ENCODE measurements around the gene SERPINI2. TPM values are rescaled to one million over a fixed set of nuclear protein-coding genes. Genes with fewer than 3 reads are reported as not detected.

Gene SERPINI2, protein sequence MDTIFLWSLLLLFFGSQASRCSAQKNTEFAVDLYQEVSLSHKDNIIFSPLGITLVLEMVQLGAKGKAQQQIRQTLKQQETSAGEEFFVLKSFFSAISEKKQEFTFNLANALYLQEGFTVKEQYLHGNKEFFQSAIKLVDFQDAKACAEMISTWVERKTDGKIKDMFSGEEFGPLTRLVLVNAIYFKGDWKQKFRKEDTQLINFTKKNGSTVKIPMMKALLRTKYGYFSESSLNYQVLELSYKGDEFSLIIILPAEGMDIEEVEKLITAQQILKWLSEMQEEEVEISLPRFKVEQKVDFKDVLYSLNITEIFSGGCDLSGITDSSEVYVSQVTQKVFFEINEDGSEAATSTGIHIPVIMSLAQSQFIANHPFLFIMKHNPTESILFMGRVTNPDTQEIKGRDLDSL
- total RNA-seq (2014; rRNA removed; shearing (Covaris generic)), result not detected in 2 replicates
- not detected in 2 replicates for polyA plus RNA-seq (2015; cell fraction: cytosol; rRNA removed)
- polyA plus RNA-seq (2015; cell fraction: nucleus; rRNA removed), result not detected in 2 replicates

DNA sequence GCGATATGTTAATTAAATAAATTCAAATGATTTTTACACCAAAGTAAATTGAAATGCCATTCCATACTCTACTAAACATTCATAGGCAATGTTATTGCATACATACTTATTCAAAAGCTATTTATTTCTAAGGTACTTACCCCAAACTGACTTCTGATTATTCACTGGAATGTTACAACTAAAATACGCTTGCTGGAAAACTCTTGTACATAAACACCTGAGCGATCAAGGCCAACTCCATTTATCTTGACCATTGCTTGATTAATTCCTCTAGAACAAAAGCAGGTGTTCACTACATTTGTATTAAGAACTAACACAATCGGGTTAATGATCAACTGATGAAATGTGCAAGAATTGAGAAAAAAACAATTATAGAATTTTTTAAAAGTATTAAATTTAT is at the start of gene SERPINI2:
SERPINI2 (minus strand) TSS at position 180 of the 400 bp plus-strand sequence. CDS start 2,208 bp downstream, outside the sequence.
- no peak for DNase-seq (ENCODE audit: low read depth)

- no peak for DNase-seq (ENCODE audit: low read depth)
Measured at GRCh38 chr3:167521006-167521355, 47.1 kb upstream of the SERPINI2 start.

DNA sequence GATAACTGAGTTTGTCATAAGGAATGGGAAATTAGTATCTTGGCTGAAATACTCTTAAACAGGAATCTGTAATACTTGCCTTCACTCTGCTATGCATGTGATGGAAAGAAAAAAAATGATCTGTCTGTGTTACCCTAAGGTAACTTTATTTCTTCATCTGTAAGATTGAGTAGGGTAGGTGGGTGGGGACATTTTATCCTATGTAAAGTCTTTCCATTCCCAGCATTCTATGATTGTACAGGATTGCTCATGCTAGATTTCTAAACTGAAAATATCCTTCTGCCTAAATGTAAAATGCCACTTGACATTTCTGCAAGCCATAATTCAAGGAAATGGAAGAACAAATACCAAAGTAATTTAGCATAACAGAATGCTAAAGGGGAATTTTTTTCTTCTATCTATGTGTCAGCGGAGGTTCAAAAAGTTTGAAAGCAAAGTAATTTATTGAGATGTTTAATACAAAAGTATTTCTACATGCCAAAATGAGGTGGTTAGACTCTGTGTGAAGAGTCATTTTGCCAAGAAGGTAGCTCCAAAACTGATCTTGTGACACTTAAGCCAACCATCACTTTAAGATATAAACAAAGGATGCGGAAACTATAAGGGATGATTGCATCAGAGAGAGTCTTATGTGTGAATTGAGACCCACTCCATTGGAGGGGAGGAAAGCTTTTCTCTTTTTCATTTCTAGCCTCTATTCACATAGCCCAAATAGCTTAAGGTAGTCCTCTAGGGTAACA is 46.6 kb upstream of the SERPINI2 start:
- no peak for DNase-seq (ENCODE audit: low read depth)

GRCh38 chr3:167507954-167508353 is 34.1 kb upstream of the SERPINI2 start:
- DNase-seq (ENCODE audit: low read depth), result no peak

DNA sequence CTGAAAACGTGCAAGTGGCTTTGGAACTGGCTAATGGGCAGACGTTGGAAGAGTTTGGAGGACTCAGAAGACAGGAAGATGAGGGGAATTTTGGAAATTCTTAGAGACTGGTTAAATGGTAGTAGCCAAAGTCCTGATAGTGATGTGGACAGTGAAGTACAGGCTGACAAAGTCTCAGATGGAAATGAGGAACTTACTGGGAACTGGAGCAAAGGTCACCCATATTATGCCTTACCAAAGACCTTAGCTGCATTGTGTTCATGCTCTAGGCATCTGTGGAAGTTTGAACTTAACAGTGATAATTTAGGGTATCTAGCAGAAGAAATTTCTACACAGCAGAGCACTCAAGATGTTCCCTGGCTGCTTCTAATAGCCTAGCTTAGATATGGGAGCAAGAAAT is 28.6 kb upstream of the SERPINI2 start:
- no peak for DNase-seq (ENCODE audit: low read depth)

- no peak for DNase-seq (ENCODE audit: low read depth)
Measured at GRCh38 chr3:167501941-167502340, 28.1 kb upstream of the SERPINI2 start.

- DNase-seq (ENCODE audit: low read depth), result no peak
Measured at GRCh38 chr3:167497903-167498302, 24.1 kb upstream of the SERPINI2 start.

DNA sequence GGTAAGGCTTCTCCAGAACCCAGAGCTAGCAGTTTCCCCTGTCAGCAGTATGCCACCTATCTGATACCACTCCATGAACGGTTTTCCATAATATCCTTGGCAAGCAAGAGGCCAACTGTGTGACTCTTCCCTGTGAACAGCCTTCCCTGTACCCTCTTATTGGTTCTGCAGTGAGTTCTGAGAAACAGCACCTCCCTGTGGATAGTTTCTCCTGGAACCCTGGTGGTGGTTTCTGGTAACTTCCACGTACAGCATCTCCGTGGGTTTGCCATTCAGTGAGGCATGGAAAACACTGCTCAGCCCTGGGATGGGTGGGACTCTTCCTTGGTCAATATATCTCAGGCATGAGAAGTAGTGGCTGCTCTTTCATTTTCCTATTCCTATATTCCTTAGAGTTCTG is 19.4 kb upstream of the SERPINI2 start:
- peak; percentile 29 for DNase-seq (ENCODE audit: low read depth)

DNA sequence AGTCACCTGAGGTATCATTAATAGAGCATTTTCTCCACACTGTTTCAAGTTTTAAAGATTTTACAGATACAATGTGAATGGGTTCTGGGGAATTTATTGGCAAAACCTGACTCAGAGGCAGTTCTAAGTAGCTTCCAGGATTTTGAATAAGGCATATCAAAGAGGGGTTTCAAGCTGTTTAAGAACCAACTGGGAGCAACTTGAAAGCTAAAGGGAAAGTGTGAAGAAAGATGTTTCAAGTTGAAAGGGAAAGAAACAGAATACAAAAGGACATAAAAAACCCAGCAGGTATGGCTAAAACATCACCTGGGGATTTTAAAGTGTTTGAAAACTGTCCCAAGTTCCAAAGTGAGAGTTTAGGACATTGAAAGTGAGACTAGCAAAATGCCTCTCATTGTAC is 17.8 kb upstream of the SERPINI2 start:
- DNase-seq (ENCODE audit: low read depth), result no peak

DNA sequence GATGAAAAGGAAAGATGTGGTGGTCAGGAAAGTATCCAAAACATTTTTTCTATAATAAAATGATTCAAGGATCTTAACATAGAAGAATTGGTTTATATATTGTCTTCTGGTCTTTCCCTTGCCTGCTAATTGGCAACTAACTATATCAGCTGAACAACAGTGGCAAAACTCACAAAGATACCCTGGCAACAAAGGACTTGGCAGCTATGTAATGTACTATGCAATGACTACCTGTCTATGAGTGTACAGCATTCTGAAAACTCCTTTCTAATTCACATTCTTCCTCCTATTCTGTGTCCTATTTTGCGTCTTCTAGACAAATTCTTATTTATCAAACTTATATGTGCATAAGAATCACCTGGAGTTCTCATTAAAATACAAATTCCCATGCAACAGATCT is 15.7 kb upstream of the SERPINI2 start:
- DNase-seq (ENCODE audit: low read depth), result no peak

DNA sequence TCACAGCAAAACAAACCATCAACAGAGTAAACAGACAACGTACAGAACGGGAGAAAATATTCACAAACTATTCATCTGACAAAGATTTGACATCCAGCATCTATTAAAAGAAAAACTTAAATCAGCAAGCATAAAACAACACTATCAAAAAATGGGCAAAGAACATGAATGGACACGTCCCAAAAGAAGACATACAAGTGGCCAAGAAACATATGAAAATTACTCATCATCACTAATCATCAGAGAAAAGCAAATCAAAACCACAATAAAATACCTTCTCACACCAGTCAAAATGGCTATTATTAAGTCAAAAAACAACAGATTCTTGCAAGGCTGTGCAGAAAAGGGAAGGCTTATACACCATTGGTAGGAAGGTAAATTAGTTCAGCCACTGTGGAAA is 13.7 kb upstream of the SERPINI2 start:
- peak; percentile 11 for DNase-seq (ENCODE audit: low read depth)

DNA sequence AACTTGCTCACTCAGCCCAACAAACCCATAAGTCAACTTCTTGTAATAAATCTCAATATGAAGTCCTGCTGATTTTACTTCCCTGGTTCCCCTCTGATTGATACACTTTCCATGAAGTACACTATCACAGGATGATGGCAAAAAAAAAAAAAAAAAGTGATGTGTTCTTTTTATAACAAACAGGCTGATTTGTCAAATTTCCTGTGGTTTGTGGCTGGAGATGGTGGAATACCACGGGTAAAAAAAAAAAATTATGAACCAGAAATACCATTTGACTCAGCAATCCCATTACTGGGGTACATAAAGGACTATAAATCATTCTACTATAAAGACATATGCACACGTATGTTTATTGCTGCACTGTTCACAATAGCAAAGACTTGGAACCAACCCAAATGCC is 10.7 kb upstream of the SERPINI2 start:
- peak; percentile 66 for DNase-seq (ENCODE audit: low read depth)

DNA sequence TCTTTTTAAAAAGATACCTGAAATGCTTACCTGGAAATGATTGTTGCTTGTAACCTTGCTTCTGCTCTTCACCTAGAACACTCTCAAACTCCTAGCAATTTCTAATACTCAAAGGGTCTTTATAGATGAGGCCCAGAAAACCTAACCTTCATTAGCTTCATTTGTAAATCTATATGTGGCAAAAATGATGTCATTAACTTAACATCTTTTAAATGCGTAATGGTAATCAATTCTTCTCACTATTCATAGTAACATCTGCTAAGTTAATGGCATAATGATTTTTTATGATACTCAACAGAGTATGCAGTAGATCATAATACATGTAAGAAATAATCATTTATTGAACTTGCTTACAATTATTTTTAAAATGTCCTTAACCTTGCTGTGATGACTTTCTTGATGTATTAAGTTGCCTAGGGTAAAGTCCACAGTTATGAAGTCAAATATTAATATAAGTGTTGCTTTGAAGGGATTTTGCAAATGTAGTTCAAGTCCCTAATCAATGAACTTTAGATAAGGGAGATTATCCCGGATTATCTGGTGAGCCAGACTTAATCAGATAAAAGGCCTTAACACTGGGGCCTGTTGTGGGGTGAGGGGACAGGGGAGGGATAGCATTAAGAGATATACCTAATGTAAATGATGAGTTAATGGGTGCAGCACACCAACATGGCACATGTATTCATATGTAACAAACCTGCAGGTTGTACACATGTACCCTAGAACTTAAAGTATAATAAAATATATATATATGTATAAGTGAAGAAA is 10.1 kb upstream of the SERPINI2 start:
- DNase-seq (ENCODE audit: low read depth), result no peak

DNA sequence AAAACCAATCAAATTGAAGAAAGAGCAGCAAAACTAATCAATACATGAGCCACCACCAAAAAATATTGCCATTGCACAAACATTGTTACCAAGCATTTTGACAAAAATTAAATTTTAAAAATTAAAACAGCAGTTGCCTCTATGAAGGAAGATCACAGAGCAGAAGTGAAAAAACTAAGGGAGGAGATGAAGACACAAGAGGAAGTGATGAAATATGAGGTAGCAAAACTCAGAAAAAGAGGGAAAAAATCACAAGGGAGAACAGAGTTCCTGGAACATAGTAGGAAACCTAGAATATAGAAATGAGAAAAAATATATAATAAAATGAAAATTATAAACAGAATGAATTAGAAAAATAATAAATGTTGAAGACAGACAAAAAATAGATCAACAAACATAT is 7.3 kb upstream of the SERPINI2 start:
- DNase-seq (ENCODE audit: low read depth), result no peak

- DNase-seq (ENCODE audit: low read depth), result peak; percentile 42
Measured at GRCh38 chr3:167480748-167481147, 6.9 kb upstream of the SERPINI2 start.

DNA sequence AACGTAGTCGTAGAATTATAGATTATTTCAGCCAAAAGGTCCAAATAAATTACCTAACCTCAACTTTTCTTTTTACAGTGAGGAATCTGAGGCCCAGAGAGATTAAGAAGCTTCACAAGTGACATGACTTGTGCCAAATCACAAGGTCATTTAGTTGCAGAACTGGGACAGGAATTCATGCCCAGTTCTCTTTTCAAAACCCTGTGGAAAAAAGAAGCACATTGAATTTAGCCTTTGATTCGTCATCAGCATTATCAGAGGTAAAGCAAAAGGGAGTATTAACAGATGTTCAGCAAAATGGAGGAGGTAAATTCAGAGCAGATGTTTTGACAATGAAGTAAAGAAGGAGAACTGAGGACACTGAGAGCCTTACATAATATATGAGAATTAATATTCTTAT is 4.5 kb downstream of the SERPINI2 start:
- no peak for DNase-seq (ENCODE audit: low read depth)

DNA sequence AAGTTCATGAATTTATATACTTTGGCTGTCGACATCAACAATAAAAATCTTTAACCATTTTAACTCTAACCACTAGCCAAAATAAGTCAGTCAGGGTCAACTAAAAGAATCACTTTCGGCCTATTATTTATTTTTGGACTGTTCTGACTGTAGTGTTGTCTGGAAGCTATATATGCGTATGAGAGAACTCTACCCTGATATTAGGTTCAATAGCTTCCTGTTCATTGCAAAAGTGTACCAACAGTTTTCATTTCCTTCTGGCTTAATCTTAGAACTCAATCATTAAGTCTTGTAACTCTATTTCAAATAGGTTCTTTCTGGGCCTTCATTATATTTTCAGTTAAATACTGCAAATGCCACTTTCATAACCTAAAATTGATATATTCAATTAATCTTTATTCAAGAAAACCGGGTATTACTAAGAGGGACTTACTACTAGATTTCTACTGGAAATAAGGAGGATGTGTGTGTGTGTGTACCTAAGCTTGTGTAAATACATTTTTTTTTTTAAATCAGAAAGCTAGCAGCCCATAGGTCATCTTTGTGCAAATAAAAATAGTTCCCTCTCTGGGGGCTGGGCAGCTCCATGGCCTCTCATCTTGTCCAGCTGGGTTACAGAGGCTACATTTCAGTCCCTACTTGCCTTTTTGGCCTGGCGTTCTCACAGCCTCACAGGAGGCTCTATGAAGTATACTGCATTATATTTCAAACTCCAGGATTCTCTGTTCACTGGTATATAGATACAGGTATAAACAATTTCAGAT is 5.8 kb downstream of the SERPINI2 start:
- DNase-seq (ENCODE audit: low read depth), result peak; percentile 4

DNA sequence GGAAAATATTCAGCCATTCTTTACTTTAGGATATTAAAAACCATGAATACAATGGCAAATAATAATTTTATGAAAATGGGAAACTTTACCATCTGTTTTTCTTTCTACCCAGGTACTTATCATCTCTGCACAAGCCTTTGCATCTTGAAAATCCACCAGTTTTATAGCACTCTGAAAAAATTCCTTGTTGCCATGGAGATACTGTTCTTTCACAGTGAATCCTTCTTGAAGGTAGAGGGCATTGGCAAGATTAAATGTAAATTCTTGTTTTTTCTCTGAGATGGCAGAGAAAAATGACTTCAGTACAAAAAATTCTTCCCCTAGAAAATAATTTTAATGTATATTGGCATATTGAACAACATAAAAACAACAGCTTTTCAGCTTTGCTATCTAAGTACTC is 6.9 kb downstream of the SERPINI2 start:
- DNase-seq (ENCODE audit: low read depth), result no peak

GRCh38 chr3:167456157-167456799 is 17.6 kb downstream of the SERPINI2 start:
- no peak for DNase-seq (ENCODE audit: low read depth)

GRCh38 chr3:167453815-167454214 is 20.0 kb downstream of the SERPINI2 start:
- DNase-seq (ENCODE audit: low read depth), result no peak

- no peak for DNase-seq (ENCODE audit: low read depth)
Measured at GRCh38 chr3:167451282-167451681, 22.6 kb downstream of the SERPINI2 start.

Measured in HT1080 (cell line).